SKM-1 treated with dmso at 0.1 percent for 144 hours (cell line): ENCODE data around the gene CHD9NB.

Experiments used
- DNase-seq: peaks from one replicate; lab custom pipeline; 2025; ENCODE audit not compliant: unreplicated experiment; lab: John Stamatoyannopoulos, UW

CHD9NB gene

DNA sequence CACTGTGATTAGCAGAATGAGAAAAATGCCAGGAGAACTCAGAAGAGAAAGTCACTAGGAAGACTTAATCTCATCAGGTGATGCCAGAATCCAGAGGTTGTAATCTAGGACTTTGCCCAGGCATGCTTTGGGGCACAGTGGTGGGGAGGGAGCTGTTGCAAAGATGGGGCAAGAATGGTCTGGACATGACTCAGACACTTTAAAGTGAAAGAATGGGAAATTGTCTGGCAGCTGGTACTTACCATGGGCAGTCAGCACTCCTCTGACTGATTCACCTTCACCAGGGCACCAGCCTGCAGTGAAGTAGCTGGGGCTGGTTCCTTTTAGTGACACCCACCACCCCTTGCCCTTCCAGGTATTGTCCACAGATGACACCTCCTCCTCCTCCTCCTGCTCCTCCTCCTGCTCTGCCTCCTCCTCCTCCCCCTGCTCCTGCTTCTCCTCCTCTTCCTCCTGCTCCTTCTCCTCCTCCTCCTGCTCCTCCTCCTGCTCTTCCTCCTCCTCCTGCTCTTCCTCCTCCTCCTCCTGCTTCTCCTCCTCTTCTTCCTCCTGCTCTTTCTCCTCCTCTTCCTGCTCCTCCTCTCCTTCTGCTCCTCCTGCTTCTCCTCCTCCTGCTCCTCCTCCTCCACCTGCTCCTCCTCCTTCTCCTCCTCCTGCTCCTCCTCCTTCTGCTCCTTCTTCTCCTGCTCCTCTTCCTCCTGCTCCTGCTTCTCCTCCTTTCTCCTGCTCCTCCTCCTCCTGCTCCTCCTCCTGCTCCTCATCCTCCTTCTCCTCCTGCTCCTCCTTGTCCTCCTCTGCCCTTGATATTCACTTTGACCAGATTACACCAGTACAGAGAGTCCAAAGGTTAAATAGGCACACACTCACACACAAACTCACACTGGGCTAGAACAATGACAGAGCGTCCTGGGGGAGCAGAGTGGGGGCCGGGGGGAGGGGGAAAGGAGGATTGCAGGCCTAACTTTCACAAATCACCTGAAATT lies at the start of gene CHD9NB:
Gene CHD9NB (minus strand): TSS at position 379 of the 983 bp plus-strand sequence. CDS start 8,739 bp downstream, outside the sequence.
- peak; percentile 60 for DNase-seq

GRCh38 chr16:53100889-53101288 lies 48.2 kb upstream of the CHD9NB start:
- DNase-seq = no peak

GRCh38 chr16:53100131-53100748 lies 47.5 kb upstream of the CHD9NB start:
- no peak for DNase-seq

- DNase-seq = peak; percentile 74
Observed at GRCh38 chr16:53099318-53100130, 46.8 kb upstream of the CHD9NB start.

DNA sequence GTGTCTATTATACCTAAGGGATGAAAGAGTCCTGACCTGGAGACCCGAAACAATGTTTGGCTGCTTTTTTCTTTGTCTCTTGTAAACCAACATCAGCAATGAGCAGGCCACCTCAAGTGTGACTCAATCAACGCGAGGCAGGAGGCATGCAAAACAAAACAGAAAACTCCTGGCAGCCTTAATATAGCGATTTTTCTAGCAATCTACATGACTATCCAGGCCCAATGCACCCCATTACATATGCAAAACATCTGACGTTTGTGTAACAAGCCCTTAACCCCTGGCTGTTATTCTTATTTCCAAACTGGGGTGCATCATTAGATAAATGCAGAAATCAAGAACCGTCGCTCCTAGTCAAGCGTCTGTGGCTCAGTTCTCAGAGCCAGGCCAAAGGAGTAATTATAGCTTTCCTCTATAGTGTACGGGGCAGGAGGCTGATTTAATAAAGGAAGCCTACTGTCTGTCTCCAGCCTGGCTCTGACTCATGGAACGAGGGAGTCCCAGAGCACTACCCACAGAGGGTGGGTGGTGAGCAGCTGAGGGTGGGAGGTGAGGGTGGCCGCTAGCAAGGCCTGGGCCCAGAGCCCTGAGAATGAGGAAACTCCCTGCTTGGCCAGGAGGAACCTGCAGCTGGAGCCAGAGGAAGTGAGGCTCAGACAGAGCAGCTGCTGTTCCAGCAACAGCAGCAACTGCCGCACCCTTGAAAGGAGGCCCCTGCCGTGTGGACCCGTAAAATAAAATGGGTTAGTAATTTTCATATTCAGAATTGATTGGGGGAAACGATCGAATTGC lies 46.0 kb upstream of the CHD9NB start:
- peak; percentile 89 for DNase-seq

GRCh38 chr16:53097190-53097589 lies 44.5 kb upstream of the CHD9NB start:
- no peak for DNase-seq

GRCh38 chr16:53094013-53094630 lies 41.4 kb upstream of the CHD9NB start:
- DNase-seq = peak; percentile 43

GRCh38 chr16:53093162-53093744 lies 40.6 kb upstream of the CHD9NB start:
- DNase-seq = no peak

GRCh38 chr16:53092284-53092683 lies 39.6 kb upstream of the CHD9NB start:
- DNase-seq = no peak

DNA sequence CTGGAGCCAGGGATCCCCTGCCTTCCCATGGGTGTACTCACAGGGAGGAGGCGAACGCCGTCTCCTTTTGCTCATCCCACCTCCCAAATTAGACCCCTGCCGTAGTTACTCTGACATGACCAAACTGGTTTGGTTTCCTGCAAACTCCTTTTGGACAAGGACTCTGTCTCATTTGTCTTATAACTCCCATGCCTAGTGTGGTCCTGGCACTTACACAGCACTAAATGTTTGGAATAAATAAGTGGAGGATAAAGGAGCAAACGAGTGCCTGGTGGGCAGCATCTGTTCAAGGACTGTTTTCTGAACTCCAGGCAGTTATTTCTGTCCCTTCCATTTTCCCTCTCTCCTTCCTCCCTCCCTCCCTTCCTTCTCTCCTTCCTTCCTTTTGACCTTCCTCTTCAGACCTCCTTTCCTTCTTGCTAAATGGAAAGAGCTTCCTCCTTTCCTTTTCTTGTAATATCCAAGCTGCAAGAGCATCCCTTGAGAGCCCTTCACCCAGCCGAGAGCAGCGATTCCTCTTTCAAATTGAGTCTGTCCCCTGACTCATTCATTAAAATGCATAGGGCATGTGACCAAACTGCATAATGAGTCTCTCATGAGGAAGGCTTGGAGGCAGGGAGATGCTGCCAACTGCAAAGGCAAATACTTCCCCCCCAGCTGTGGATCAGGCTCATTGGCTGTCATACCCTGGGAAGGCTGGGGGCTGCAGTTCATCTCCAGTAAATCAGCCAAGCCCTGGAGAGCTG lies 38.9 kb upstream of the CHD9NB start:
- DNase-seq = peak; percentile 74

DNA sequence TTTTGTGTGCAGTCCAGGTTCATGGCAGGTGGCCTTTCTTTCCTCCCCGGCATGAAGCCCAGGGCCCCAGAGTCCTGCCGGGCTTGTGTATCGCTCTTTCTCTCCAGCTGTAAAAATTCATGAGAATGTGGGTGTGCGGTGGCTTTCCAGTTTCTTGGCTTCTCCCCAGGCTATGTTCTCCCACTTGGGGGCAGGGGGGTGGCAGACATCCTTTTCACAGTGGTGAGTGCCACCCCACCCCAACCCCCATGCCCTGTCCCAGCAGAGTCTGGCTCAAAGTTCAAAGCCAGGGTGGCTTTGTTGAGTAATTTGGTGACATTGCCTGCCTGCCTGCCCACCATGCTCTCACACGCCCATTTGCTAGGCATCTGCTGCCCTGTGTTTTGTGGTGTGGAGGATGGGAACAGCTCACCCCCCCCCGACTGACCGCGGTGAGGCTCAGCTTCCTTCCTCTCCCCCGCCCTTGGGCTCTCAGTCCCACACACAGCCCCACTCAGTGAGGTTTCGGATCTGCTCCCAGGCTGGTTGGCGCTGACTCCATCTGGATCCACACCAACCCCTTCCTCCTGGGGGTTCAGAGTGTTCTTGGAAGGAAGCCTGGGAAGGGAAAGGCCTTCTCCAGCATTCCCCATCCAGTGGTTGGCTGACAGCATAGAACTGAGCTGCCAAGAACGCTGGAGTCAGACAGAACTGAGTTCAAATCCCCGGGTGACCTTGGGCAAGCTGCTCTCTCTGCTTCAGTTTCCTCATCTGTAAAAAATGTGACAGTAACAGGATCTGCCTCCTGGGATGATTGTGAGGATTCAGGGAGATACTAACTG lies 38.1 kb upstream of the CHD9NB start:
- DNase-seq = peak; percentile 87

- DNase-seq = no peak
Observed at GRCh38 chr16:53090286-53090590, 37.5 kb upstream of the CHD9NB start.

DNA sequence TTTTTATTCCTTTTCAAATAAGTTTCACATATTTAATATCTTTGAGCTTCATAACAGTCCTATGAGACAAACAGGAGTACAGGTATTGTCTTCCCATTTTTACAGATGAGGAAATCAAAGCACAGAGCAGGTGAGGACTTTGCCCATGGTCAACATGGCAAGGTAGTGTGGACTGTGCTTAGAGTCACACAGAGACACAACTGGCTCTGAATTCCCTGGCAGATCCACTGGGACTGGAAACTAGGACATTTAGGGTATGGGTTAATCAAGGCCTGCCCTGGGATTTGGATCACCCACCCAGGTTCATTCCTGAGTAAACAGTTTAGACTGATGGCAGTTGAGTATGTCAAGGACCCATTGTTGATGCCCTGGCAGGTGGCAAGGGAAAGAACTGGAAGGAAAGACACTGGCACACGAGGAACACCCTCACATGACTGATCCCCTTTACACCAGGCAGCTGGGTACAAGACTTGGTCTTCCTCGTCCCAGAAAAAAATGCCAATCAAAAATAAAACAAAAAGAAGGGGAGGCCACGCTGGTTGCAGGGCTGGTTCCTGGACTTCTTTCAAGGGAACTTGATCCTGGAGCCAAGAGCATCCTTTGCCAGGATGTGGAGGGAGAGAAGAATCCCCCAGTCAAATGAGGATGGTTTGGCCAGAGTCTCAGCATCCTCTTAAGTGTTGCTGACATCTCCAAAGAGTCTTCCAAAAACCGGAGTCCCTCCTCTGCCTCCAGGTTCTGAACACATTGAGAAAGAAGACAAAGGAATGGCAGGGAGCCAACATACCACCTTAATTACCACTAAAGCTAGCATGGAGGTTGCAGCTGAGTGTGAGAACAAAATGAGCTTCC lies 37.0 kb upstream of the CHD9NB start:
- no peak for DNase-seq

DNA sequence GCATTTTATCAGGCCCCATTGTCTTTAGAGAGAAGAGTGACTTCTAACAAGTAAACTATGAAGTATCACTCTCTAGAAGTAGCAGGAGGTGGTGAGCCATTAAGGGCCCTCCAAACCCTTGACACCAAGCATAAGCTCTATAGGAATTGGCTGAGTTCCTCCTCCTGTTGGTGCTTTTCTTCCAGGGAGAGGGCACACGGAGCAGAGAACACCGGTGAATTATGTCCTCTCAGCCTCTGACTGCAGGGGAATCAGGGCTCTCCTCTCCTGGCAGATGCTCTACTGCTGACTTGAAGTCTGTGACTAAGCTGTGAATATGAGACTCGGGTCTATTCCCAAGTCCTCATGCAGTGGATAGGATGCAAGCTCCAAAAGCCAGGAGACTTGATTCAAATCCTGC lies 34.4 kb upstream of the CHD9NB start:
- no peak for DNase-seq

- no peak for DNase-seq
Observed at GRCh38 chr16:53085931-53086421, 33.3 kb upstream of the CHD9NB start.

DNA sequence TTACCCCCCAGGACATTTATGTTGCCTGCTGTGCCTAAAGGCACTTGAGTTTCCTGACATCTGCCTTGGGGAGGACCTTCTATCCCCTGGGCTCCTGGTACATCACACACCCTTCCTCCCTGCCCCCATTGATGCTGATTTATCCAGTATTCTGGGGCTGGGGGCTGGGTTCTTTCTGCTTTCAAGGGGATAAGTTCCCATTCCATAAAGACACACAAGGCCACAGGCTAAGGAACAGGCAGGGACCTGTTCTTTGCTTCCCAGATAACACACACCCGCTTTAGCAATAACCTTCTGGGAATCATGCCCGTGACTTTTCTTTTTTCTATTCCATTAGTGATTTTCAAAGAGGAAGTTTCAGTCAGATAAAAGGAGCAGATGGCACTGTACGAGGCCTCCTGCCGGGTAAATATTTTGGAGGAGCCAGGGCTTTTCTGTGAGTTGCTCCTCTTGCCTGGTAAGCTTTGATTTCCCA lies 32.7 kb upstream of the CHD9NB start:
- DNase-seq = no peak

- no peak for DNase-seq
Observed at GRCh38 chr16:53084746-53085334, 32.1 kb upstream of the CHD9NB start.
